Esophagus squamous epithelium (tissue), 5 donors: ENCODE measurements around the gene EIF2B2. TPM values are rescaled to one million over a fixed set of nuclear protein-coding genes. Genes with fewer than 3 reads are reported as not detected.

Experiments used
- DNase-seq: peaks from one replicate; lab custom pipeline; 2025; lab: John Stamatoyannopoulos, UW
- H3K27ac ChIP-seq, 4 donors: fragments of 200-600 bp; sonication (generic); one replicate each; pipeline ENCODE4 v1.5.1; 2016 to 2019; ENCODE audit warnings: mild to moderate bottlenecking in 1 of 4
- H3K27me3 ChIP-seq, 4 donors: fragments of 200-600 bp; sonication (generic); 1 replicate in 3 of 4; 2 replicates in 1 of 4; pipeline versions ENCODE4 v1.5.1 to v1.6.0; 2017 to 2021; ENCODE audit warnings: antibody characterized with exemption in 1 of 4
- H3K36me3 ChIP-seq, 3 donors: fragments of 200-600 bp; sonication (generic); one replicate each; pipeline ENCODE4 v1.5.1; 2016 to 2019
- H3K4me1 ChIP-seq, 3 donors: fragments of 200-600 bp; sonication (generic); one replicate each; pipeline ENCODE4 v1.5.1; 2017 to 2019
- H3K4me3 ChIP-seq, 4 donors: fragments of 200-600 bp; sonication (generic); 1 replicate in 3 of 4; 2 replicates in 1 of 4; pipeline ENCODE4 v1.5.1; 2016 to 2019; ENCODE audit warnings: mild to moderate bottlenecking in 2 of 4, moderate library complexity in 1 of 4
- H3K9me3 ChIP-seq, 3 donors: fragments of 200-600 bp; sonication (generic); one replicate each; pipeline ENCODE4 v1.5.1; 2016 to 2019
- CTCF ChIP-seq, 6 experiments: fragments of 450-650 bp in 4 of 6; fragments of 200-600 bp in 2 of 6; sonication (generic) in 2 of 6; IDR thresholded peaks; one replicate each; pipeline ENCODE4 v1.5.1; 2016 to 2019; ENCODE audit warnings: antibody characterized with exemption in 6 of 6, mild to moderate bottlenecking in 4 of 6, moderate library complexity in 4 of 6
- POLR2A ChIP-seq, 4 donors: fragments of 450-650 bp; IDR thresholded peaks; one replicate each; pipeline ENCODE4 v1.6.1; 2017; ENCODE audit warnings: antibody characterized with exemption in 4 of 4, mild to moderate bottlenecking in 4 of 4, moderate library complexity in 3 of 4
- WGBS, 2 donors: methylation state at CpG; one replicate each; pipeline ENCODE4 v1.1.5; 2018; 5-methylcytosine and 5-hydroxymethylcytosine counted together
- intact Hi-C: fragments of 100-400 bp; cut with DNase I; formaldehyde crosslinking; loops from one replicate; pipeline ENCODE4 v1.15.0; 2022
- total RNA-seq, 4 donors: library from RNA; depleted of rRNA; stranded (reverse); fragments of >200 nt; gene quantifications; one replicate each; pipeline ENCODE4 v1.1.0, GENCODE V29; 2016
- donor health status: DM: yes; HTN: yes; CAD: no.

EIF2B2 gene
- total RNA-seq, 4 donors from 2014 or later: 27.8 to 41.0 (median 39.0) TPM

DNA sequence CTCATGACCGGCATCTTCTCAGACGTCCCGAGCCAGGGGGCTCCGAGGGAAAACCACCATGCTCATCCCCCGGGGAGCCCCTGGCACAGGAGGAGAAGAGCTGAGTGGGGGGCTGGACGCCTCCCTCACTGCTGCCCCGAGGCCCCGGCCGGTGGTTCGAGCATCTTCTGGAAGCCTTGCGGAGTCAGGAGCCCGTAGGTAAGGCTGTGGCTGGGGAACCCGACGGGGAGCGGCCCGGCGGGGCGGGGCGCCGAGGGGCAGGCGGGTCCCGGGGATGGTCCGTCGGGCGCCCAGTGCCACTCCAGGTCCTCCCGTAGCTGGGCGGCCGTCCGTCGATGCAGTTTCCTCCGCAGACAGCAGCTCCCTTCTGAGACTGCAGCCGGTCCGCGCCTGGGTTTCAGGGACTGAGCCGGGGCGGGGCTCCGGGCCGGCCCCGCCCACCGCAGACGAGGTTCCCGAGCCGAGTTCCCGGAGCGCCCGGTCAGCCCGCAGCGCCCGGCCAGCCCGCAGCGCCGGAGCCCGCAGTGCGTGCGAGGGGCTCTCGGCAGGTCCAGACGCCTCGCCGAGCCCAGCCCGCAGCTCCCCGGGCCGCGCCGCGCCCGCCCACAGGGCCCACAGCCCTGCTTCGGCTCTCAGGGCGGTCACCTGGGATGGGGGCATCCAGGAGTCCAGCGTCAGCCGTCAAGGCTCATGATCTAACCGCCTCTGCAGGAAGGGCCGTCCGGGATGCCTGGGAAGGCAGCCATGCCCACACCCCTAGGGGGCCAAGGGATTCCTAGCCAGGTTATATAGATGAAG, 47.3 kb upstream of the EIF2B2 start, which contains the start of gene PGF:
Gene PGF (minus strand): TSS at position 369 of the 798 bp plus-strand sequence. CDS start 355 bp downstream, at position 14.
- no peak for DNase-seq
- Histone ChIP-seq H3K27ac (peak within 1 kb of the TSS; percentile 7 to 67 (median 62)), H3K4me3 (peak within 1 kb of the TSS; percentile 45 to 78 (median 54)), H3K27me3 (no peaks in the 10 kb centered on the region), H3K9me3 (no peaks in the 10 kb centered on the region), H3K4me1 (peaks cover 21 to 50% (median 31%) of the 10 kb centered on the region in 3 donors), H3K36me3 (peaks cover 0 to 4% (median 0%) of the 10 kb centered on the region in 3 donors)
- WGBS, 2 donors: 15% methylated on average over 5 of the region's 73 CpGs; no CpG with 5 or more reads in 1 of the 2 donors
- intact Hi-C loops: no loop called here
- TF ChIP-seq CTCF (IDR thresholded peaks at IDR 0.05) (no peak), POLR2A (IDR thresholded peaks at IDR 0.05) (peak in 2 of 4 donors; percentile 65 to 75)

DNA sequence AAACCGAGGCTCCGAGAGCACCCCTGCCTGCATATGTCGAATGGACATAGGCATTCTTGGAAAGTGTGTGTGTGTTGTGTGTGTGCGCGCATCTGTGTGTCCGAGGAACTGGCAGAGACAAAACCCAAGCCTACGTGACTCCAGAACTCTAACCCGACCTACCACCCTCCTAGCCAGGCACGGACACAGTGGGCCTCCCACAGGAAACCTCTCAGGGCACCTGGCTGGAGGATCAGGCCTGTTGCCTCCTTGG, 46.8 kb upstream of the EIF2B2 start:
- H3K4me1 ChIP-seq: peaks cover 21 to 50% (median 31%) of the 10 kb centered on the region in 3 donors
- H3K4me3 ChIP-seq: peak overlapping the region; percentile 45 to 78 (median 54)
- WGBS, 2 donors: 77 to 80% methylated on average over 1 to 4 of the region's 9 CpGs
- TF ChIP-seq CTCF (IDR thresholded peaks at IDR 0.05) (no peak), POLR2A (IDR thresholded peaks at IDR 0.05) (no peak)
- H3K9me3 ChIP-seq: no peaks in the 10 kb centered on the region
- peak overlapping the region in 1 of 4 donors; percentile 64 for H3K27ac ChIP-seq
- H3K27me3 ChIP-seq: no peaks in the 10 kb centered on the region
- no peak for DNase-seq
- intact Hi-C loops: no loop called here
- no peaks in the 10 kb centered on the region for H3K36me3 ChIP-seq

GRCh38 chr14:74956280-74957072, 46.2 kb upstream of the EIF2B2 start:
- no peaks in the 10 kb centered on the region for H3K36me3 ChIP-seq
- intact Hi-C loops: no loop called here
- H3K9me3 ChIP-seq: no peaks in the 10 kb centered on the region
- DNase-seq: no peak
- peak overlapping the region in 2 of 4 donors; percentile 53 to 78 for H3K4me3 ChIP-seq
- peaks cover 21 to 47% (median 31%) of the 10 kb centered on the region in 3 donors for H3K4me1 ChIP-seq
- TF ChIP-seq POLR2A (IDR thresholded peaks at IDR 0.05) (no peak), CTCF (IDR thresholded peaks at IDR 0.05) (no peak)
- no peaks in the 10 kb centered on the region for H3K27me3 ChIP-seq
- 94% methylated on average over 6 to 8 of the region's 24 CpGs for WGBS, 2 donors
- no peak overlapping the region for H3K27ac ChIP-seq

DNA sequence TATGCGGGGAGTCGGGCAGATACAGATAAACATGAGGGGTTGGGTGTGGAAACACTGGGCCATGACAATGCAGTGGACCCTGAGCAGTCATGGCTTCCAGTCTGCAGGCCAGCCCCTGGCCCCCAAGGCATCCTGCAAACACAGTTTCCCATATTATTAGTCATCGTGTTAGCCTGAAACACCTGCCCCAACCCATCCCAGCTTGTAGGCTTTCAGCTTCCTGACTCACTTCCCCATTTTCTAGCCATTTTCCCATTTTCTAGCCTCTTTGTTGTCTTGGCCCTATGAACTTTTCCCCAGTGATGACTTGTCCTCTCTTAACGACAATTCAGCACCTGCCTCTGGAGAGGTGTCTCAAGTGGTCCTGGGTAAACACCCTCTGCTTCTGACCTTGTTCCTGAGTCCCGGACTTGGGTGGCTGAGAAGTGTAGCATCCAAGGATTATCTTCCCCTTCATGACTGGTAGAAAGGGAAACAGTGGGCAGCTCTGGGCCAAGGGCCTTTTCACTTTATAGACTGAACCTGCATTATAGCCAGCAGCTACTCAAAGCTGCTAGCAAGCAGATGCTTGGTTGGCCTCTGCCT, 43.0 kb upstream of the EIF2B2 start:
- Histone ChIP-seq H3K27ac (no peak overlapping the region), H3K36me3 (no peaks in the 10 kb centered on the region), H3K27me3 (no peaks in the 10 kb centered on the region), H3K4me3 (no peak overlapping the region), H3K9me3 (no peaks in the 10 kb centered on the region), H3K4me1 (peaks cover 7 to 35% (median 12%) of the 10 kb centered on the region in 3 donors)
- no peak for DNase-seq
- intact Hi-C loops: no loop called here
- WGBS, 2 donors: 30 to 67% methylated on average over 5 of the region's 5 CpGs
- TF ChIP-seq CTCF (IDR thresholded peaks at IDR 0.05) (no peak), POLR2A (IDR thresholded peaks at IDR 0.05) (no peak)
